Natural killer cell (primary cell): Measurements from ENCODE around the gene SECISBP2. TPM values are rescaled to one million over a fixed set of nuclear protein-coding genes. Genes with fewer than 3 reads are reported as not detected.
A peak's percentile ranks its signal among the peaks of the same experiment; 100 is the strongest.
"Not testable (repeated sequence)": the region's sequence is repeated elsewhere in the genome, so short reads cannot be mapped to it uniquely, and the experiment has no call there.

Experiments used
- ATAC-seq, 3 donors: fragments of 150-1000 bp in 2 of 3; fragments of 200-7000 bp in 1 of 3; cut with Tn5 transposase; 1 replicate in 1 of 3; 2 replicates in 2 of 3; pipeline ENCODE4 v1.10.0; 2021; ENCODE audit warnings: mild to moderate bottlenecking in 2 of 3, moderate library complexity in 2 of 3
- DNase-seq, 2 donors: peaks; one replicate each; pipeline versions ENCODE4 v3.0.0 to v3.0.0-alpha.2; 2013 to 2021; ENCODE audit warnings: mixed read lengths in 1 of 2
- H3K27ac ChIP-seq: one replicate; pipeline ENCODE4 v1.5.1; 2013; ENCODE audit warnings: mild to moderate bottlenecking, low read length
- H3K27me3 ChIP-seq: one replicate; pipeline ENCODE4 v1.6.1; 2013; ENCODE audit warnings: low read length; ENCODE audit not compliant: control insufficient read depth, insufficient read depth
- H3K36me3 ChIP-seq: one replicate; pipeline ENCODE4 v1.6.1; 2013; ENCODE audit warnings: low read length; ENCODE audit not compliant: control insufficient read depth, insufficient read depth
- H3K4me1 ChIP-seq: one replicate; pipeline ENCODE4 v1.6.1; 2013; ENCODE audit warnings: low read length; ENCODE audit not compliant: control insufficient read depth, insufficient read depth
- H3K4me3 ChIP-seq: one replicate; pipeline ENCODE4 v1.5.1; 2013; ENCODE audit warnings: low read length
- H3K9me3 ChIP-seq: one replicate; pipeline ENCODE4 v1.6.1; 2013; ENCODE audit warnings: low read length; ENCODE audit not compliant: control insufficient read depth, insufficient read depth
- H3K27ac Mint-ChIP-seq, 2 donors: one replicate each; pipeline ENCODE4 v1.8.0; 2022; ENCODE audit warnings: mild to moderate bottlenecking in 2 of 2, mixed read lengths in 2 of 2, moderate library complexity in 1 of 2
- H3K27me3 Mint-ChIP-seq, 2 donors: one replicate each; pipeline ENCODE4 v1.8.0; 2022; ENCODE audit warnings: low read depth in 2 of 2, mixed read lengths in 2 of 2
- H3K36me3 Mint-ChIP-seq: one replicate; pipeline ENCODE4 v1.8.0; 2022; ENCODE audit warnings: mixed read lengths
- H3K4me1 Mint-ChIP-seq, 2 donors: one replicate each; pipeline ENCODE4 v1.8.0; 2022; ENCODE audit warnings: mixed read lengths in 2 of 2
- H3K4me3 Mint-ChIP-seq: one replicate; pipeline ENCODE4 v1.8.0; 2022; ENCODE audit warnings: mild to moderate bottlenecking, moderate library complexity, mixed read lengths
- H3K9me3 Mint-ChIP-seq, 2 donors: one replicate each; pipeline ENCODE4 v1.8.0; 2022; ENCODE audit warnings: mixed read lengths in 2 of 2
- CTCF ChIP-seq: fragments of 200-600 bp; IDR thresholded peaks from one replicate; pipeline ENCODE4 v1.8.0; 2022; ENCODE audit warnings: antibody characterized with exemption
- WGBS: methylation state at CpG from one replicate; pipeline ENCODE4 v1.1.7; 2013; ENCODE audit warnings: missing lambda C conversion rate; ENCODE audit not compliant: insufficient coverage; 5-methylcytosine and 5-hydroxymethylcytosine counted together
- intact Hi-C: fragments of 100-400 bp; cut with micrococcal nuclease; formaldehyde crosslinking; loops from one replicate; pipeline ENCODE4 v1.14.2; 2022
- total RNA-seq, 4 donors: library from RNA; stranded (reverse); fragments of 120-200 nt in 1 of 4; gene quantifications; one replicate each; pipeline versions ENCODE4 v1.2.3 to v1.2.4, GENCODE V29; 2013 to 2022

The SECISBP2 gene
- total RNA-seq, 3 donors from 2014 or later (not counting 1 experiment from before 2014, with no cell fraction given), result 79.5 to 95.8 (median 88.7) TPM

- Histone ChIP-seq H3K9me3 (no peaks in the 10 kb centered on the region), H3K27me3 (no peaks in the 10 kb centered on the region), H3K36me3 (no peaks in the 10 kb centered on the region), H3K4me1 (peaks cover 27% of the 10 kb centered on the region), H3K4me3 (no peak overlapping the region), H3K27ac (no peak overlapping the region)
- H3K9me3 Mint-ChIP-seq, result no peaks in the 10 kb centered on the region
- no peak for TF ChIP-seq CTCF
- H3K4me1 Mint-ChIP-seq, result peaks cover 17 to 27% of the 10 kb centered on the region in 2 donors
- no peak overlapping the region for H3K4me3 Mint-ChIP-seq
- intact Hi-C loops, result no loop called here
- no peaks in the 10 kb centered on the region for H3K36me3 Mint-ChIP-seq
- 95% methylated on average over 8 of the region's 8 CpGs for WGBS
- no peak for DNase-seq
- no peak overlapping the region for H3K27ac Mint-ChIP-seq
- ATAC-seq, result no peak
- no peaks in the 10 kb centered on the region for H3K27me3 Mint-ChIP-seq
Measured at GRCh38 chr9:89368978-89369377, 50.7 kb downstream of the SECISBP2 start.

GRCh38 chr9:89370593-89370992 is 52.3 kb downstream of the SECISBP2 start:
- Mint-ChIP-seq H3K9me3 (no peaks in the 10 kb centered on the region), H3K4me1 (peaks cover 32 to 43% of the 10 kb centered on the region in 2 donors), H3K27ac (no peak overlapping the region), H3K36me3 (no peaks in the 10 kb centered on the region), H3K27me3 (no peaks in the 10 kb centered on the region), H3K4me3 (no peak overlapping the region)
- TF ChIP-seq CTCF, result no peak
- H3K9me3 ChIP-seq, result no peaks in the 10 kb centered on the region
- no peak overlapping the region for H3K27ac ChIP-seq
- ATAC-seq (no peak), DNase-seq (no peak)
- H3K4me1 ChIP-seq, result peaks cover 43% of the 10 kb centered on the region
- no peaks in the 10 kb centered on the region for H3K36me3 ChIP-seq
- WGBS, result 89% methylated on average over 6 of the region's 6 CpGs
- intact Hi-C loops, result loop anchor here (10.0 kb wide), 1 partner anchor 54 kb away; no protein-coding TSS in a partner anchor
- H3K4me3 ChIP-seq, result no peak overlapping the region
- H3K27me3 ChIP-seq, result no peaks in the 10 kb centered on the region

GRCh38 chr9:89371791-89372190 is 53.5 kb downstream of the SECISBP2 start:
- not testable (repeated sequence) for H3K4me3 Mint-ChIP-seq, H3K27me3 Mint-ChIP-seq, H3K36me3 ChIP-seq, H3K4me3 ChIP-seq, H3K27ac Mint-ChIP-seq, H3K36me3 Mint-ChIP-seq, H3K9me3 Mint-ChIP-seq, H3K9me3 ChIP-seq, H3K27me3 ChIP-seq
- H3K4me1 Mint-ChIP-seq, result peaks cover 40 to 52% of the 10 kb centered on the region in 2 donors
- WGBS, result 46% methylated on average over 3 of the region's 5 CpGs
- H3K4me1 ChIP-seq, result peaks cover 47% of the 10 kb centered on the region
- DNase-seq, result peak in 1 of 2 donors; percentile 30
- intact Hi-C loops, result loop anchor here (10.0 kb wide), 1 partner anchor 53 kb away; no protein-coding TSS in a partner anchor
- peak overlapping the region; percentile 35 for H3K27ac ChIP-seq
- ATAC-seq, result peak in 1 of 3 donors; percentile 2

- peaks cover 10% of the 10 kb centered on the region for H3K36me3 ChIP-seq
- no peak overlapping the region for H3K4me3 Mint-ChIP-seq
- DNase-seq, result peak in 1 of 2 donors; percentile 65
Measured at GRCh38 chr9:89372230-89372816, 54.0 kb downstream of the SECISBP2 start.

More at GRCh38 chr9:89372230-89372816, 54.0 kb downstream of the SECISBP2 start:
- peak; percentile 51 to 63 (median 54) for ATAC-seq
- Mint-ChIP-seq H3K36me3 (peaks cover 2% of the 10 kb centered on the region), H3K27me3 (no peaks in the 10 kb centered on the region), H3K4me1 (peaks cover 41 to 55% of the 10 kb centered on the region in 2 donors), H3K27ac (peak overlapping the region in 1 of 2 donors; percentile 82), H3K9me3 (no peaks in the 10 kb centered on the region)
- no peaks in the 10 kb centered on the region for H3K9me3 ChIP-seq
- TF ChIP-seq CTCF, result no peak
- H3K27me3 ChIP-seq, result no peaks in the 10 kb centered on the region
- H3K4me1 ChIP-seq, result peaks cover 47% of the 10 kb centered on the region
- intact Hi-C loops, result loop anchor here (10.0 kb wide), 1 partner anchor 52 kb away; no protein-coding TSS in a partner anchor
- WGBS, result 69% methylated on average over 14 of the region's 14 CpGs
- H3K4me3 ChIP-seq, result no peak overlapping the region
- peak overlapping the region; percentile 35 for H3K27ac ChIP-seq
